HEK293 (cell line): ENCODE data around the gene NCMAP.

Experiments
- CTCF ChIP-seq: fragments of 450-650 bp; formaldehyde crosslinking; IDR thresholded peaks from 2 replicates; pipeline ENCODE4 v1.5.1; 2016; ENCODE audit warnings: missing biosample characterization, missing genetic modification characterization
- OSR2 ChIP-seq: fragments of 450-650 bp; formaldehyde crosslinking; IDR thresholded peaks from 2 replicates; pipeline ENCODE4 v1.5.1; 2016; ENCODE audit warnings: missing biosample characterization, missing genetic modification characterization
- REST ChIP-seq: fragments of 450-650 bp; formaldehyde crosslinking; IDR thresholded peaks from 2 replicates; pipeline ENCODE4 v1.5.1; 2016; ENCODE audit warnings: missing biosample characterization, missing genetic modification characterization
- ZBTB11 ChIP-seq: fragments of 450-650 bp; formaldehyde crosslinking; conservative IDR thresholded peaks from 2 replicates; pipeline ENCODE4 v1.5.1; 2016; ENCODE audit warnings: low read depth, missing biosample characterization, missing genetic modification characterization
- ZBTB8A ChIP-seq: fragments of 450-650 bp; formaldehyde crosslinking; IDR thresholded peaks from 2 replicates; pipeline ENCODE4 v1.5.1; 2016; ENCODE audit warnings: missing biosample characterization, missing genetic modification characterization
- ZNF239 ChIP-seq: fragments of 450-650 bp; formaldehyde crosslinking; IDR thresholded peaks from 2 replicates; pipeline ENCODE4 v1.5.1; 2016; ENCODE audit warnings: missing biosample characterization, missing genetic modification characterization
- ZNF404 ChIP-seq: fragments of 450-650 bp; formaldehyde crosslinking; IDR thresholded peaks from 2 replicates; pipeline ENCODE4 v1.5.1; 2017; ENCODE audit warnings: missing biosample characterization, missing genetic modification characterization

DNA sequence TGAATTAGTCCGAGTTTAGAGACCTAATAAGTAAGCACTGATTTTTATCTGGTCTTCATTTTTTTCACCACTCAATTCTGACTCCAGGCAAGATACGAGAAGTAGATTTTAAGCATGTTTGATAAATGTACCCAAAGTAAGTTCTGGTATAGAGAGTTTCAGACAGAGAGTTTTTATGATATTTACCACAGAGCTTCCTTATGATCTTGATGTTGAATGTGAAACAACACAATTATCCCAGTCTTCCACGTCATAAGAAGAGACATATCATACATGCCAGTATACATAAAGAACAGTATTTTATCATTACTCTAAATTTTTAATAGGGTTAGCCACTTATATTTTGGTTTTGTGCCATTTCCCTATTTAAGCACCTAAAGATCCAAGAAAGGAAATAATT lies 7.8 kb upstream of the NCMAP start:
- no peak for TF ChIP-seq ZBTB11
- no peak for TF ChIP-seq ZBTB8A
- TF ChIP-seq CTCF (tag by site-specific recombination): no peak
- TF ChIP-seq REST (tag by site-specific recombination): no peak
- no peak for TF ChIP-seq ZNF404 (tag by site-specific recombination)
- no peak for TF ChIP-seq ZNF239 (tag by site-specific recombination)
- no peak for TF ChIP-seq OSR2 (tag by site-specific recombination)
